Measurements from ENCODE around the gene C3orf52.

C3orf52 gene

GRCh38 chr3:112167758-112168157 lies 81.6 kb downstream of the C3orf52 start:
- H3K4me3 Mint-ChIP-seq: no peak overlapping the region
- H3K36me3 Mint-ChIP-seq: peaks cover 6% of the 10 kb centered on the region
- H3K4me1 Mint-ChIP-seq: peaks cover 8% of the 10 kb centered on the region
- H3K27ac Mint-ChIP-seq: no peak overlapping the region
- H3K9me3 Mint-ChIP-seq: peaks cover 4% of the 10 kb centered on the region
- no peaks in the 10 kb centered on the region for H3K27me3 Mint-ChIP-seq
- ATAC-seq (ENCODE audit: low read depth): peak; percentile 90
- DNase-seq (ENCODE audit: low spot score in 2 of 2): no peak
